SHP77 (cell line): ENCODE data around the gene RAI1.

Experiments
- DNase-seq, 2 experiments: peaks; one replicate each; lab custom pipeline; 2025; lab: John Stamatoyannopoulos, UW

RAI1 gene

DNA sequence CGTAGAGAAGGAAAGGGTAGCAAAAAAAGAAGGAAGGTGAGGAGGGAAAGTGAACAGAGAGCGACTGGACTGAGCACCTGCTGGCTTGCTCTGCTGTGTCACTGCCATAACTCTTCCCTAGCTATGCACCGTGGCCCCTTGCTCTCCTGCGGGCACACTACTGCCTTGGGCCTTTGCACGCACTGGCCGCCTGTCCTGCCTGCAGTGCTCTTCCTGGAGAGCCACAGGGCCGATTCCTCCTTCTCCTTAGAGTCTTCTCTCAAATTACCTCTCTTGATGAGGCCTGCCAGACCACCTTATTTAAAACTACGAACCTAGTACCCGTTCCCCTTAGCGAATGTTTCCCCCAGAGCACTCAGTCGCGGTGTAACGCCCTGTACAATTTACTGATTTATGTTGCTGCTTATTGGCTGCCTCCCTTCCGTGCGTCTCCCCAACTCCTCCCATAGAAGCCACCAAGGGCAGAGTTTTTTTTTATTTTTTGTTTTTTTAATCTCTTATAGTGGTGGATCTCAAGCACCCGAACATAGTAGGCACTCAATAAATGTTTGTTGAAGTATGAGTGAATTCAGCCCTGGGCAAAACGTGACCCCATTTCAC, 70.3 kb downstream of the RAI1 start:
- peak; percentile 70 to 83 for DNase-seq

DNA sequence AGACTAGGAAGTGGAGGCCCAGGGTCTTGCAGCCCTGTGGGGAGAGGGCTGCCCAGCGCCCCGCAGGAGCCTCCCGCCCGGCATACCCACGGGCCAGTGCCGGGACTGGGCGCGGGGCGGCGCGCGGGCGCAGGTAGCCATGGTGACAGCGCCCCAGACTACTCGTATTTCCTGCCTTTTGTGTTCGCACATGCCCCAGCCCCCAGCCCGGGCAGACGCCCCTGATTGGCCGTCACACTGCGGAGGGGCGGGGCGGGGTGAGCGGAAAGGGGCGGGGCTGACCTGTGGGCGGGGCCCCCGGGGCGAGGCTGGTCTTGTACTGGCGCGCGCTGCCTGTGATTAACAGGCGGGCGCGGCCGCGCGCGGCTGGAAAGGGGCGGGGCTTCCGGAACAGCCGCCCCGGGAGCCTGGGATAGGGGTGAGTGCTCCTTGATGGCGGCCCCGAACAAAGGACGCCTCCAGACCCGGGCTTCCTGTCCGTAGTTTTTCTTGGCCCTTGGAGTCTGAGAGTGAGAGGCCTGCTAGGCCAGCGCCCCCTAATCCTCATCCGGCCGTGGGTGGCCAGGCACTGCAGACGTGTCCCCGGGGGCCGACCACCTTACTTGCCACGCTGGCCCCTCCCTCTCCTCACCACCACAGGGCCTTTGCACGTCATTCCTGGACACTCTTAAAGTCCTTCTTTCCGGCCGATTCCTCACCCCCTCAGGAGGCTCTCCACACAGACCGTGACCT, 71.0 kb downstream of the RAI1 start:
- DNase-seq = peak; percentile 97 to 99

DNA sequence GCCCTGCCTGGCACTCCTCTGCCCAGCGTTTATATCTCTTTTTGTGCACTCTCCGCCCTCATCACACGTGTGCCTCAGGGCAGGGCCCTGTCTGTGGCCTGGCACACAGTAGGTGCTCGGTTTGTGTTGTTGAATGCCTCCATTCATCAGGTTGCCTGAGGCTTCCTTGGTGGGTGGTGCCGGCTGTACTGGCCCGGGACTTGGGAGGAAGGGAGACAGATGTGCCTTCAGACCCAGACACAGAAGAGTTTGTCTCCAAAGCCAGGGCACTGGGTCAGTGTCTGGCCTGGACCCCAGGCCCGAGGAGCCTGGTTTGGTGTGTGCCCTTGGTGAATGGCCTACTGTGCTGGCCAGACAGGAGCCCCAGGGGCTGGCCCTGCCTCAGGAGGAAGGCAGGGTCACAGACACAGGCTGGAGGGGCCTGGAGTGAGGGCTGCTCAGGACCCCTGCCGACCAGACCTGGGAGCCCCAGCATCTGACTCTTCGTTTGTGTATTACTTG, 71.6 kb downstream of the RAI1 start:
- no peak for DNase-seq

DNA sequence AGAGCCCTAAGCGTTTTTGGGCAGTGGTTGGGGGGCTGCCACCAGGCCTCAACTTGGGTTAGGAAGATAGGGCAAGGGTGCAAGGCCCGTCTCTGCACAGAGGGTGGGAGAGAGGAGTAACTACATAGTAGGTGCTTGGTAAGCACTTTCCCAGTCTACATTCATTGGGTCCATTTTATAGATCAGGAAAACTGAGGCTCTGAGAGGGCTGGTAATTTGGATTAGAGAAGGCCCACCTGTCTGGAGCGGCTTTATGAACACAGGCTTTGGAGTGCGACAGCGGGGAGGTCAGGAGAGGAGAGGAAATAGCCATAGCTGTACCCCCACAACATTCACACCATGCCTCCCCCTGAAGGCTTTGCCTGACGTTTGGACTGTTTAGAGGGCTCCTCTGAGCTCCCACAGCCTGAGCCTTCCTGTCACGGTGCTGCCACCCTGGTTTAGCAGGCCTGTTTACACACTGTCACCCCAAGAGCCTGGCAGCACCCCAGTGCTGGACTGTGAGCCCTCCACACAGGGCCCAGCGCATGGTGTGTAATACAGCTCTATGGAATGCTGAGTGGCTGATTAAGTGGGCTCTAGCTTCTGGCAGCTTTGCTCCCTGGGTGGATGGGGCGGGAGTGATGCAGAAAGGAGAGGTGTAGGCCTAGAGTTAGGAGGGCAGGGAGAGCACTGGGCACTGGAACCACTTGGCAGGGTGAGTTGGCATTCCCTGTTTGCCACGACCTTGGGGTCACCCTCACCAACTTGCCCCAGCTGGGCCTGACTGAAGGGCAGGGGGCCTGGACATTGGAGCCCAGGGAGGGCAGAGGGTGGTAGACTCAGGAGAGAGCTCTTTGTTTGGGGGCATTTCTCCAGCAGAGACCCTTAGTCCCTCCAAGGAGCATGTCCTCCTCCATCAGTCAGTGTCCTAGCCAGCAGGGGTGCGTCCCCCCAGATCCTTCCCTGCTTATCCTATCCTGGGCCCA, 73.7 kb downstream of the RAI1 start:
- no peak for DNase-seq

DNA sequence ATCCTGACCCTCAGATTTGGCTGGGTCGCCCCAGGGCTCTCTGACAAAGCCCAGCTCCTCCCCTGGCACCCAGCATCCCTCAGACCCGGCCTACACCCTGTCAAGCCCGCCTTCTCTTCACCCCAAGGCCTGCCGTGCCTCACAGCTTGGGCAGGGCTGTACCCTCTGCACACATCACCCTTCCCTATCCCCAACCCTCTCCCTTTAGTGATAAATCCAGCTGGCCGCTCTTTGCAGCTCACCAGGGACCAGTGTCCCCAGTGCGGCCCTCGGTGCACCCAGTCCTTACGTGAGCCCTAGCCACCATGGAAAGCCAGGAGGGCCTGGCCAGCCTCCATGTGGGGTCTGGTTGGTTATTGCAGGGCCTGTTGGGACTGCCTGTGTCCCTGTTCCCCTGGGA, 74.5 kb downstream of the RAI1 start:
- no peak for DNase-seq

DNA sequence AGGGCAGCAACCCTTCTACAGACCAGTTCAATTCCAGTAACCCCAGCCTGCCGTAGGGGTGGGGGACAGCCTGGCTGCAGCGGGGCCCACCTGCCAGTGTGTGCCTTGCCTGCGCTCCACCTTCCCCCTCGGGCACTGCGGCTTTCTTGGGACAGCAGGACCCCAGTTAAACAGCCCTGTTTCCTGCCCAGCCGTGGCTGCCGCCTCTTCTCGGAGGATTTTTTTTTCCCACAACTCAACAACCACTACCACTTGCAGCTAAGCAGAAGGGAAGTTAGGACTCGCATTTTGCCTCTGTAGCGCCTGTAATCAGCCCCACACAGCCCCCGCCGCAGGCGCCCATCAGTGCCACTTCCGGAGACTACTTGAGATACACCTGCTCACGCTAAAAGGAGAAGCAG, 76.1 kb downstream of the RAI1 start:
- peak; percentile 64 to 83 for DNase-seq

DNA sequence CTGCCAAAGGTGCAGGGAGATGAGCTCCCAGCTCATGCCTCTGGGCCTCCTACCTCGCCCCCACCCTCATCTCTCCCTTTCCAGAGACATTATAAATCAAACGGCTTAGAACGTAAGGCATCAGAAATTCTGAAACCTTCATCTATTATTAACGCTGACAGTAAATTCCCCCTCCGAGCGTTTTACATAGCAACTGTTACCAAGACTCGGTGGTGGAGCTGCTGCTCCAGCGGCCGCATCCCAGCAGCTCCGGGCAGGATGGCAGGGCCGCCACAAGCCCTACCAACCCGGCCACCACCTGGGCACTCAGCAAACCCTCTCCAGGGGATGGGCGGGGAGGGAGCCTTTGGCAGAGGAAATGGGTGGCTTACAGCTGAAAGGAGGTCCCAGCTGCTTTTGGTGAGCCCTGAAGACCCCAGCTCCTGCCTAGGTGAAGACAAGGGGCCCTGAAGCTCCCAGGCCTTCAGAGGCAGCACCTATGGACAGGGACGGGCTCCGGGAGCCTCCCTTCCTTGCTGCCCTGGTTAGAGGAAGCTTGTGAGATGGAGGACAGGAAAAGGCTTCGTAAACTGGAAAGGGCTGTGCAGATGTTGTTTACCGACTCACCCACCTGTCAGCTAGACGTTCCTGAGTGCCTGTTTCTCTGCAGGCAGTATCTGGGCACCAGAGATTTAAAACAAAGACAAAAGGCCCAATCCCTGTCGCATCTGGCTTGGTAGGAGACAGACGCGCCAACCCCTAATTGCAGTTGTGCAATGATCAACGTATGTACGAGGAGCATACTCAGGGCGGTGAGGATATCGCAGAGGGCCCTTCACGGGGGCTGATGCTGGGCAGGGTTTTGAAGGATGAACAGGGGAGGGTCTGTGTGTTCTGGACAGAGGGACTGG, 76.9 kb downstream of the RAI1 start:
- peak; percentile 79 to 83 for DNase-seq

DNA sequence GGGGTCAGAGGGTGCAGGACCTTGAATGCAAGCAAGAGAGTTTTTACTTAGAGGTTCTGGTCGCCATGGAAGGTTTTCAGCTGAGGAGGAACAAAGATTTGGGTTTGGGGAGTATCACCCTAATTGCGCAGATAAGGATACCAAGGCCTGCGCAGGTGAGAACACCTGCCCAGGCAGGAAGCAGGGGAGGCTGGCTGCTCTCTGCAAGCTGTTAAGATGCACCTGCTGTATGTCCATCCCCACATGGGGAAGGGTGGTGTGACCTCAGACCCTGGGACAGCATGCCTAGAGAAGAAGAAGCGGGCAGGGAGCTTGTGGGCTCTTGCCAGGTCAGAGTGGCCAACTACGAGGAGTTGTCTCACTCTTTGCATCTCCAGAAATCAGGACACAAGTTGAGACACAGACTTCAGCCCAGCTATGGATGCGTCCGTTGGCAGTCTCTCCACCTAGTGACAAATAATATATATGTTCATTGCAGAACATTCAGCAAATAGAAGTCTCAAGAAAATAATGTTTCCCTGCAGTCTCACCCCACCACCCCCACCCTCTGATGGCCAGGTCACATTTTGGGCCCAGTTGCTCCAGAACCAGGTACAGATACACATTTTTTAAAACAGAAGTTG, 77.8 kb downstream of the RAI1 start:
- DNase-seq = peak in 1 of 2 experiments; percentile 30

DNA sequence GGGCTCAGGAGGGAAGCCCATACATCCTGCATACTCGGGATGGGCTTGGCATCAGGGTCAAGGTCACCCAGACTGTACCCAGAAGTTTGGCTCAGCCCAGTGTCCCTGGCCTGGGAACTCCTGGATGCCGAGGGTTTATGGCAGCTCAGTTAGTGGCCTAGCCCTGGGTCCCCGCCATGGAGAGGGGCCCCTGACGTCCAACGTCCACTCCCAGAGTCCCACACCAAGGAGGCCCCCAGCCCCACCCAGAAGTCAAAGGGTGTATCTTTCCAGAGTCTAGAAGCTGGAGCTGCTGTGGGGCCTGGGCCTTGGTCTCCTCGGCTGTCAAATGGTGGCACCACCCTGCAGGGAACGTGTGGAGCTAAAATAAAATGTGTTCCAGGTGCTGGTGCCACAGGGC, 79.1 kb downstream of the RAI1 start:
- no peak for DNase-seq

DNA sequence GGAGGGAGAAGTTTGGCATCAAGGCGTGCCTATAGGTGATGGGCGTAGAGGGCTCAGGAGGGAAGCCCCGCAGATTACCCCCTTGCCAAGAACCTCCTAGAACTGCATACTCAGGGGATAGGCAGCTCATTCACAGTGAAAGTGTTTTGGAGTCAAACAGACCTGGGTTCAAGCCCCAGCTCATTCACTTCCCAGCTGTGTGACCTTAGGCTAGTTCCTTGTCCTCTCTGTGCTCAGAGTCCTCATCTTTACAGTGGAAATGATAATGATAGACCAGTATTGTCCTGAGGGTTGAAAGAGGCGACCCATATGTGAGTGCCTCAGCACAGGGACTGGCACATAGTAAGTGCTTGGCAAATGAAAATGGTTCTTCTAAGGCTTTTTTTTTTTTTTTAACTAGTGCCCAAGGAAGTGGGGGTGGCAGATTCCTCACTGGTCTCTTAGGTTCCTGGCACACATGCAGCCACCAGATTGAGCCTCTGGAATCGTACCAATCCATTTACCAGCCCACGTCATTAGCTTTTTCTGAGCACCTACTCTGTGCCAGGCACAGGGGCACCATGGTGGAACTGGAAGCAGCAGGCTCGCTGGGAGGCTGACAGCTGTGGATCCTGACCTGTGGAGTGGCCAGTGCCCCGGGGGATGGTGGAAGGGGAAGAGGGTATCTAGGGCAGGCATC, 79.8 kb downstream of the RAI1 start:
- no peak for DNase-seq

DNA sequence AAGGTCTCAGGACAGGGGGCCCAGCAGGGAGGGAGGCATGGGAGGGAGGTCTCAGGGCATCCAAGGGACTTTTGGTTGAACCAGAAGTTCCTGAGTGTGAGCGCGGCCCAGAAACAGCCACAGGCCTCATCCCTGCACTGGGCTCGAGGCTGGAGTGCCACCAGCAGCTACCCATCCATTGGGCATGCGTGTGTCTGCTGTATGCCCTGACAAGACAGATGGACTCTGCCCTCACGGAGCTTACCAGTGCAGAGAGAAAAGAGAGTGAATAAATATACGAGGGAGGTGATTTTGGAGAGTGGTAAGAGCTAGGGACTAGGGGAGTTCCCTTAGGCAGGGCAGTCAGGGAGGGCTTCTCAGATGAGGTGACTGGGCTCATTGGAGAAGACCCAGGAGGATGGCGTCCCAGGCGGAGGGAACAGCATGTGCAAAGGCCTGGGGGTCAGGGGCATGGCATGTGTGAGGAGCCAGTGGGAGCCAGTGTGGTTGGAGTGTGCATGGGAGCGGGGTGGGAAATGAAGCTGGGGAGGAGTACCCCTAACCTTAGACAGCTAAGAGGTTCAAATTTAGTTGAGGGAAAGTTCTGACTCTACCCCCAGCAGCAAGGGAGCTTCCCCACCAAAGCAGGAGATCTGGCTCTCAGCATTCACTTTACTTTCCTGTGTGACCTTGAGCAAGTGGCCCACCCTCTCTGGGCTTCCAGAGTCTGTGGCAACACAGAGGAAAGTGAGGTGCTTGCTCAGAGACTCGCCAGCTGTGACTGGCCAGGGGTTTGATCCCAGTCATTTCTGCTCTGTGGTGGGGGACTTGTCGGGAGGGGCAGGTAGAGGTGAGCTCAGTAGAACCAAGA, 80.9 kb downstream of the RAI1 start:
- no peak for DNase-seq

DNA sequence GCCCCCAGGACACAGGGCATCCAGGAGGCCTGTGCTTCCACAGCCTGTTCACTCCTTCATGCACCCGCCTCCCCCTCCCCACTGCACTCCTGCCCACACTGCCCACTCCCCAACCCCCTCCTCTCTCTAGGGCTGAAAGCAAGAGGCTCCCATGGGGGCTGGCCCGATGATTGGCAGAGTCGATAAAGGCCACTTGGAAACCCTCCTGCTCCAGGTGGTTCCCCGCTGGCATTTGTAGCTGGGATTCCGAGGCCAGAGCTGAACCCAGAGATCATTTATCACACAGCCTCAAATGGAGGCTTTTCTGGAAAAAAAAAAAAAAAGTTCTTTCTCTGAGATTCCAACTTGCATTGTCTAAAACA, 81.5 kb downstream of the RAI1 start:
- no peak for DNase-seq

DNA sequence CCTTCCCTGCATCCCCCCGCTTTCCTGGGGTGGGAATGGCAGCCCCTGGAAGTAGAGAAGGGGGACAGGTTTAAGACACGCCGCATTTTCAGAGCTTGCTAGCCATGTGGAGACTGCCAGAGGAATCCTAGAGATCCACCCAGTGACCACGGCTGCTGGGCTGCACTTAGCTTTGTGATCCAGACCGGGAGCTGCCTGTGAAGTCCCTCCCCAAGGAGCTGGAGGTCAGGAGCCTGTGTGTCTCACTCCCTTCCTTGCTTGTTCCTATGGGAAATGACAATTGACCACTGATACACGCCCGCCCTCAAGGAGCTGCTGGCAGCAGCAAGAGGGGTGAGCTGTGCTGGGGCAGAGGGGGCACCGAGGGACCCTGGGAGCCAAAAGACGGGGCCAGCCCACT, 81.9 kb downstream of the RAI1 start:
- DNase-seq = no peak

DNA sequence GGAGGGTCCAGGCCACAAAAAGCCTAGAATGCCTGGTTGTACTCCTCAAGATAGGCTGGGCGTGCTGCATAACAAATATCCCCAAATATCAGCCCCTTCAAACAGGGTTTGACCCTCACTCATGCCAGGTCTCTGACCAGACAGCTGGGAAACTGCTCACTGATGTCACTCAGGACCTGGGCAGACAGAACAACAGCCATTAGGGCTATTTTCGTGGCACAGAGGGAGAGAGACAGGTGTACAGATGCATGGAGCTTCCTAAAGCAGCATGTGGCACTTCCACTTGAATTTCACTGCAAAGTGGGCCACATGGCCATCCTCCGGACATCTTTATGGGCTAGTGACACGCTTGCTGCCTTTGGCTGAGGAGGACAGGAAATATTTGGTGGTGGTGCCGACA, 82.5 kb downstream of the RAI1 start:
- DNase-seq = no peak

DNA sequence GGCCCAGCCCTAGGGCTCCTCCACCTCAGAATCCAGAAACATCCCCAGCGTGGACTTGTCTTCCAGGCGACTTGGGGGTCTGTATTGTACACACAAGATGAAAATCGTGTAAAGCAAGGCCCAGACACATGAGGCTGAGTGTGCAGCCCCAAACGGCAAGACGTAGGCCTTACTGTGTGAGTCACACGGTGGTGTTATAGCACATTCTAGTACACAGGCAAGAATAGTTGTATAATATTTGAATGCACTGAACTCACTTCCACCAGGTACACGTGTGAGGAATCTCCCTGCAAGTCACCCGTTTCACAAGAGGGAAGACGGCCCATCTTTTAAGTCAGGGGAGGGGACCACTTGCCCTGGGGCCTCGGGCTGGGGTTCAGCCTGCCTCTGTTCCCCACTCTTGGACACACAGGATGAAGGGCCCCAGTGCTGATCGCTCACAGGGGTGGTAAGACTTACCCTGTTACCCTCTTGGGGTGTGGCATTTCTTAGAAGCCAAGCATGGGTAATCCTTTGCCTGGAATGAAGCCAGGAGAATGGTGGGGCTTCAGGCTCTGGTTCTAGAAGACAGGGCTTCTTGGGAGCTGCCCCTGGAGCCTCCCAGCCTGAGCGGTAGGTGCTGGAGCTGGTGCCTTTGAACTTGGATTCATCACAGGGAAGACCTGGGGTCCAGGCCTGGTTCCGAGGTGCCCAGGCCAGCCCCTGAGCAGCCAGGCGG, 84.3 kb downstream of the RAI1 start:
- no peak for DNase-seq

DNA sequence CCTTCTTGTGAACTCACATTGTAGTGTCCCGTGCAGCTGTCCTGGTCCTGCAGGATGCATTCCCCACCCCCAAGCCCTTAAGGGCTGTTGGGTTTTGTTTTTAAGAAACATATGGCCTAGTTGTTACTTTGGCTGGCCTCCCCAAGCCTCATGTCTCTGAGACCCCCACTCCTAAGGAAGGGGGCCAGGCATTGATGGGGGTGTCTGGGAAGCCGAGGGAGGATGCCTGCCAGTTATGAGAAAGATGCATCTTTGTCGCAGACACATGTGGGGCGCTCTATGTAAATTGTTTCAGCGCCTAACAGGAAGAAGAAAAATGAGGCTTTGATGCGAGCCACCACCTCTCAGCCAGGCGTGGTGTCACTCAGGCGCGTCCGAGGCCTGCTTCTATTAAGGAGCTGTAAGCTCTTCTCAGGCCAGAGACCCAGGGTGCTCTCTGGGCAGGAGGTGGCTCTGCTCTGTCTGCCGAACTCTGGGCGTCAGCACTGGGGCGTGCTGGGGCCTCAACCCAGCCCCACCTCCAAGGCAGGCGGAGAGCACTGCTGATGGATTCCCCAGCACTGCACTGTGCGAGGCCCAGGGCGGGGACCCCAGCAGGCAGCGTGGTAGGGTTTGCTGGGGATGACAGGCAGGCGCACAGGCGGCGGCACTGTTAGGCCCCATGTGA, 85.0 kb downstream of the RAI1 start:
- DNase-seq = no peak

DNA sequence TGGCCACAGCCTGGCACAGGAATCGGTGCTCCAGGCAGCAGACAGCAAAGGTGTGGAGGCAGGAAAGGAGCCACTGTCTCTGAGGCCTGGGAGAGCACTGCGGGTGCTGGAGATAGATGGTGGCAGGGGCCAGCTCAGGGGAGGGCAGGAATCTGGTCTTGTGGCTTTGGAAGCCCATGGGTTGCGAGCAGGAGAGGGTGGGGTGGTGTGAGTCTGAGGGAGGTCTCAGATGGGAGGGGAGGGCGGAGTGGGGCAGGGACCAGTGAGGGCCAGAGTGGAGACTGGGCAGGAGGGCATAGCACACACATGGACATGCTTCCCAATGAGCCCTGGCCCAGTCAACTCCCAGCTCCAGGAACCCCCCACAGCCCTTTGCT, 85.5 kb downstream of the RAI1 start:
- no peak for DNase-seq

DNA sequence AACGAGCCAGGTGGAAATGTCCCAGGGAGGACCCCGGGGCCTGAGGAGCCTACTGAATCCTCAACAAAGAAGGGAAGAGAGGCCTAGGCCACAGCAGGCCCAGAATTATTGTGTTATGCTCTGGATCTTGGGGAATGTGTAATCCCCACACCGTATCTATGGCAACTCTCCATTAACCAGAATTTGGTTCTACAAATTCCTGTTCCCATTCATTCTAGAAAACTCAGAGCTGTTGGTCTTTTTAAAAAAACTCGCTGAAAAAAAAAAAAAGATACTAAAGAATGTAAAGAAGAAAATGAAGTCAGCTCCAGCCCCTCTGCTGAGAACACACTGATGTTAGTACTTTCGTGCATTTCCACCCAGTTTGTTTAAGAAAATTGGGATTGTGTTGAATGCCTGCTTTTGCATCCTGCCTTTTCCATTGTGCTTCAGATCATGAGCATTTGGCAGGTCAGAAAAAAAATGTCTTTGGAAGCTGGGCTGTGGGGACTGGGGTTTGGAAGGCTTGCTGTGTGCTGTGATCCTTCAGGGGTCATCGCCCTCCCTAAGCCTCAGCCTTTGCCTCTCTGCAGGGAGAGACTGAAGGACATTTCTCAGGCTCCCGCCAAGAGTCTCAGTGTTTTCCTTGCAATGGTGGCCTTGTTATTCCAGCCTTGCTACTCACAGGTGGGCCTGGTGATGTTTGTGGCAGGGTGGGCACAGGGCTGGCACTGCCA, 86.1 kb downstream of the RAI1 start:
- no peak for DNase-seq
